GM21737 (cell line): Measurements from ENCODE around the gene EPB41.
"Not testable (repeated sequence)": the region's sequence is repeated elsewhere in the genome, so short reads cannot be mapped to it uniquely, and the experiment has no call there.

ENCODE experiments used
- ATAC-seq: cut with Tn5 transposase; IDR thresholded peaks from one replicate; pipeline ENCODE4 v1.9.1; 2021; ENCODE audit warnings: mild to moderate bottlenecking, moderate library complexity; ENCODE audit not compliant: unreplicated experiment

EPB41 gene

GRCh38 chr1:29094954-29095353 is 180.6 kb downstream of the EPB41 start:
- ATAC-seq: no peak

DNA sequence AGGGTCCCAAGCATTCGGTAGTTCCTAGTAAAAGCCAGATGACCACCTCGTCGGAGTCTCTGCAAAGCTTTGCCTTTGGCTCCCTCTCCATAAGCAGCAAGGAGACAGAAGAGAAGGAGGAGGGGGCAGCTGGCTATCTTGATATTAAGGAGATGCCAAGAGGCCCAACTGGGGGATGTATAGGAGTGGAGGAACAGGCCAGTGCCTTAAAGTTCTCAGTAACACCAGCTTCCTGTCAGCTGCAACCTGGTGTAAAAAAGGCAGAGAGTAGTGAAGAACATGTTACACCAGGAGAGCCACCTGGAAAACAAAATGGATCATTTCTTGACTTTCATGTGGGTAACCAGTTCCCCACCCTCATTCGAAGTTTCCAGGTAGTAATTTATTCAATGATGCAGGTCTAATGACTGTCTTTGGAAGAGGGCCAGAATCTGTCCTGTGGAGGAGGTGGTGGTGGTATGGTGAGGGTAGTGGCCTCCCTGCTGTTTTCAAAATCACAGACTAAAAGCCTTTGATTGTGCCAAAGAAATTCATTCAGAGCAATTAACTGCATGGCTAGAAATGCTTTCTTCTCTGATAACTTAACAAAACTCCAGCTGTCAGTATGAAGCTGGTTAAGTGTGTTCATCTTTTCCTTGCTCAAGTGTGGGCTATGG is 182.0 kb downstream of the EPB41 start:
- ATAC-seq: no peak

- ATAC-seq: no peak
These were observed 184.9 kb downstream of the EPB41 start for GRCh38 chr1:29099286-29099685.

DNA sequence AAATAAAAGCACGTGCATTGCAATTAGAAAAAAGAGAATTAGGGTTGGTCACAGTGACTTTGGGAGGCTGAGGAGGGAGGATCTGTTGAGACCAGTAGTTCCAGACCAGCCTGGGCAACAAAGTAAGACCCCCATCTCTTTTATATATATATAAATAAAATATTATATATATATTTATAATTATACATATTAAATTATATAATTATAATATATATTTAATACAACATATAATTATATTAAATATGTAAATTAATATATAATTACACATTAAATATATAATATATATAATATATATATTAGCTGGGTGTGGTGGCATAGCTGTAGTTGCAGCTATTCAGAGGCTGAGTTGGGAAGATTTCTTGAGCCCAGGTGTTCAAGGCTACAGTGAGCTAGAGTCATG is 186.1 kb downstream of the EPB41 start:
- ATAC-seq: no peak

- ATAC-seq: no peak
These were observed 191.5 kb downstream of the EPB41 start for GRCh38 chr1:29105822-29106221.

- ATAC-seq: not testable (repeated sequence)
These were observed 193.7 kb downstream of the EPB41 start for GRCh38 chr1:29108041-29108440.

DNA sequence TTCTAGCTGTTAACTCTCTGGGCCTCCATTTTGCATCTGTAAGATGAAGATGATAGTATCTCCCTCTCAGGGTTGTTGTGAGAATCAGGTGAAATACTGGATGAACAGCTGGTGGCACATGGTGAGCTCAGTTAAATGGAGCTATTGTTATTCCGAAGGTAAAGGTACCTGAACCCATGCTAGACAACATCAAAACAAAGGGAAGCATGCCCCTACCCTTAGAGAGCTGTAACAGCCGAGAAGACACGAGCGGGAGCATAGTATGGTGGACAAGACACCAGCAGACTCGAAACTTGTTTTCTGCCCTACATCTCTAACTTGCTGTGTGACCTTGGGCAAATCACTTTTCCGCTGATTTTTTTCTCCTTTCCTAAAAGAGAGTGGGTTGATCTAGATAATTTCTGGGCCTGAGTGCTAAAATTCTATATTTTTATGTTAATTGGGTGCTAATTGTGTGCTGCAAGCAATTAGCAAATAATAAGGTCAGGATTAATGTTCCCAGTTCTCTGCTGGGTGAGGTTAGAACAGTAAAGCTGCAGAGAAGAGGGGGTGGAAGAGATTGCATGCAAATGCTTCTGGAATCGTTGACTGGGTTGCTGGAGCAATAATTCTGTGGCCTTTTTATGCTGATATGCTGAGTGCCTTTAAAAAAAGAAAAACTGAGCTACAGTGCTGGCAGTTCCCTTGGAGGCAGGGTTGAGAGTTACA is 198.5 kb downstream of the EPB41 start:
- ATAC-seq: no peak

- ATAC-seq: no peak
These were observed 199.2 kb downstream of the EPB41 start for GRCh38 chr1:29113413-29114117.

GRCh38 chr1:29114654-29115053 is 200.3 kb downstream of the EPB41 start:
- no peak for ATAC-seq

- ATAC-seq: no peak
These were observed 203.0 kb downstream of the EPB41 start for GRCh38 chr1:29117381-29117780.

GRCh38 chr1:29119121-29119929 is 205.0 kb downstream of the EPB41 start:
- ATAC-seq: no peak

DNA sequence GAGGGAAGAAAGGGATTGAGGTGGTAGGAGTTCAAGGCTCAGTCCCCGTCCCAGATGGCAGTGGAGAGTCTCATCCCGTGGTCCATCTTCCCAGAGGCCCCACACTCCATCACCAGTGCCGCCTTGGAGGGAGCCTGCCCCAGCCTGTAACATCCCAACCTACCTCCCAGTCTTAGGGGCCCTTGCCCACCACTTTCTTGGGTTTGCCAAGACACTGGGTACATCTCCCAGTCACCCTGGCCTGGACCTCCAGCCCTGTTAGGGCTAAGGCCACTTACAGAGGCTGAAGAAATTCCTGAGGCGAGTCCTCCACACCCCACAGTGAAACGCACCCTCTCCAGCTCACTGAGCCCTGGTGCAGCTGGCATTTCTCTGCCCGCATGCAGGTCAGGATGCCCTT is 206.0 kb downstream of the EPB41 start:
- no peak for ATAC-seq

DNA sequence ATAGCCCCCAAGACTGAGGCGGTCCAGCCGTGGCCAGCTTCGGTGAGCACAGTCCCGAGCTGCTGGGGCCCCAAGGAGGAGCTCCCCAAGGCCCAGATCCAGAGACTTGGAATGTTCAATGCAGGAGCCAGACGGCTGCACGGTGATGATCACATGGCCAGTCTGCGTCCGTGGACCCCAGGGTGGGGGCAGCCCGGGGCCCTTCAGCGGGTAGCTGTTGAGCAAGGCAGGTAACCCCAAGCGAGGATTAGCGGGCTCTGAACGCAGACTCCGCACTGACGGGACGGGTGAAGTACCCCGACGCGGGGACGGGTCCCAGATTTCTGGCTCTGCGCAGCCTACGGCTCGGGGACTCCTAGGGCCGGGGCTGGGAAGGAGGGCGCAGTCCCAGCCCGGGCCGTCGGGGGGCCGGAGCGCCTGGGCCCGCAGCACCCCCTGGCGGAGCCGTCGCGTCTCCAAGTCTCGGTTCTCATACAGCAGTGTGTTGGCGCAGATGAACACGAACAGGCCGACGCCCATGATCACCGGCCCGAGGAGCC is 206.6 kb downstream of the EPB41 start:
- no peak for ATAC-seq

DNA sequence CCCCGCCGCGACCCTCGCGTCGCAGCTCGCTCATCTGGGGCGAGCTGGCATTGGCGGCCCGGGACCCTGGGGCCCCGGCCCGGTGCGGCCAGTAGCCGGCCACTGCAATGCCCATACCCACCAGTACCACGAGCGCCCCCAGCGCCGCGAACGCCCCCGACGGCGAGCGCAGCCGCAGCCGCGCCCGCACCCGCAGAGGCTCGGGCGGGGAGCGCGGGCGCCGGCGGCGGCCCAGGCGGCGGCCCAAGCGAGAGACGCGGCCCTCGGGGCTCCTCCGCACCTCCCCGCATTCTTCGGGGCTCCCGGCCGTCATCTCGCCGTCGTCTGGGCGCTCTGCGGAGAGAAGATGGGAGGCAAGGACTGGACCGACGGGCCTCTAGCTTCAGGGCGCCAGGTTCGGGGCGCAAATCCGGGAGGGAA is 207.2 kb downstream of the EPB41 start:
- no peak for ATAC-seq

GRCh38 chr1:29121936-29122681 is 207.7 kb downstream of the EPB41 start:
- no peak for ATAC-seq

DNA sequence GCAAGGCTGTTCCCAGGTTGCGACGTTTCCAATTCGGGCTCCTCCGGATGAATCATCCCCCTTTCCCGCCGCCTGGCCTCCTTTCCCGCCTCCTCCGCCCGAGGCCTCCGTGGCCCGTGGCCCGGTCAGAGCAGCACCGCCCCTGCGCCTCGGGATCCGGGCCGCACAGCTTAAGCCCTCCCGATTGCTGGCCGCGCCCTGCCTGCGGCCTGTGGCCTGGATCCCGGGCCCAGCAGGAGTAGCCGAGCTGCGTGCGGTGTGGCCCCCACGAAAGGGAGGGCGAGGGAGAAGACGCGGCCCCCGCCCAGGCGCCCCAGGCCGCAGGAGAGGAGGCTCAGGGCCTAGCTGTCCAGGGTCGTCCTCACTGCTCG is 208.3 kb downstream of the EPB41 start:
- ATAC-seq: no peak

GRCh38 chr1:29123053-29123886 is 208.9 kb downstream of the EPB41 start:
- ATAC-seq: no peak

DNA sequence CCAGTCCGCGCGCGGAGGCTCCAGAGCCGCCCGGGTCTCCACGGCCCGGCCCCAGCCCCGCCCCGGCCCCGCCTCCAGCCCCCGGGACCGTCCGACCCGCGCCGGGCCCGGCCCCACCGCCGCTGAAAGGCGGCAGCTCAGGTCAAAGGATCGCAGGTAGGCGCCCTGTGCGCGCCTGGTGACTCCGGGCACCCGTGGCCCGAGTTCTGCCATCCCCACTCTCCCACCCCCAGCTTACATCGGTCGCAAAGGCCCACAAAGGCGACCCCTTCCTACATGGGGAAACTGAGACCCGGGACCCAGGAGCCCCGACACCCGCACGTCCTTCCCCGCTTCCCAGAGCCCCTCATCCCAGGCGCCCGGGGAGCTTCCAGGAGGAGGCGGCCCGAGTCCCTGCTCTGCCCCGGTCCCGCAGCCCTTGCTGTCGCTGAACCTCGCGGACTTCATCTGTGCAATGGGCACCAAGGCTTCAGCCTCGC is 209.6 kb downstream of the EPB41 start, which contains the start of gene TMEM200B:
TSS of gene TMEM200B (minus strand) at position 17 of the 479 bp plus-strand sequence. CDS start 2,075 bp downstream, outside the sequence.
- ATAC-seq: no peak
